C4-2B (cell line): ENCODE data around the gene BBIP1.

Experiments
- H3K27ac ChIP-seq: fragments of 450-650 bp; 2 replicates; pipeline ENCODE4 v1.5.1; 2017
- CTCF ChIP-seq: fragments of 450-650 bp; conservative IDR thresholded peaks from 2 replicates; pipeline ENCODE4 v1.5.1; 2017; ENCODE audit warnings: mild to moderate bottlenecking
- ZFX ChIP-seq: fragments of 450-650 bp; IDR thresholded peaks from 2 replicates; pipeline ENCODE4 v1.6.1; 2017

The BBIP1 gene

GRCh38 chr10:110944792-110945396 is 25.9 kb upstream of the BBIP1 start:
- H3K27ac ChIP-seq = no peak overlapping the region
- TF ChIP-seq CTCF = no peak
- no peak for TF ChIP-seq ZFX

- TF ChIP-seq CTCF (no peak), ZFX (no peak)
- H3K27ac ChIP-seq = no peak overlapping the region
These were observed 20.4 kb upstream of the BBIP1 start for GRCh38 chr10:110939419-110939818.

- H3K27ac ChIP-seq = no peak overlapping the region
- TF ChIP-seq CTCF (no peak), ZFX (no peak)
These were observed 17.8 kb upstream of the BBIP1 start for GRCh38 chr10:110936757-110937156.

GRCh38 chr10:110932505-110933180 is 13.7 kb upstream of the BBIP1 start:
- no peak overlapping the region for H3K27ac ChIP-seq
- no peak for TF ChIP-seq ZFX
- no peak for TF ChIP-seq CTCF

- TF ChIP-seq CTCF (no peak), ZFX (no peak)
- no peak overlapping the region for H3K27ac ChIP-seq
These were observed 12.9 kb upstream of the BBIP1 start for GRCh38 chr10:110931769-110932381.

- TF ChIP-seq ZFX = no peak
- no peak for TF ChIP-seq CTCF
- H3K27ac ChIP-seq = no peak overlapping the region
These were observed 8.5 kb upstream of the BBIP1 start for GRCh38 chr10:110927461-110927860.

GRCh38 chr10:110923856-110924493 is 5.0 kb upstream of the BBIP1 start:
- TF ChIP-seq CTCF (no peak), ZFX (no peak)
- H3K27ac ChIP-seq = no peak overlapping the region
